ENCODE results near the gene CORO2A.

CORO2A gene

DNA sequence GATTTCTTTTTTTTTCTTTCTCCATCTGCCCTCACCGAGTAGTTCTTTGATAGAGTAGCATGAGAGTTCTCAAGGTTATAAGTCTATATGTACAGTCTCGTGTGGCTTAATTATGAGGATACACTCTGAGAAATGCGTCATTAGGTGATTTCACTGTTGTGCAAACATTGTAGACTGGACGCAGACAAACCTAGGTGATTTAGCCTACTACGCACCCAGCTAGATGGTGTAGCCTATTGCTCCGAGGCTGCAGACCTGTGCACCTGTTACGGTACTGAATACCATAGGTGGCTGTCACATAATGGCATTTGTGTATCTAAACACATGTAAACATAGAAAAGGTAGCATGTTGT, 26.9 kb upstream of the CORO2A start:
- no peak for DNase-seq (ENCODE audit: low spot score)

GRCh38 chr9:98218562-98219363, 26.3 kb upstream of the CORO2A start:
- DNase-seq (ENCODE audit: low spot score), result no peak

- DNase-seq (ENCODE audit: low spot score), result no peak
These were observed 24.8 kb upstream of the CORO2A start for GRCh38 chr9:98217255-98217654.

DNA sequence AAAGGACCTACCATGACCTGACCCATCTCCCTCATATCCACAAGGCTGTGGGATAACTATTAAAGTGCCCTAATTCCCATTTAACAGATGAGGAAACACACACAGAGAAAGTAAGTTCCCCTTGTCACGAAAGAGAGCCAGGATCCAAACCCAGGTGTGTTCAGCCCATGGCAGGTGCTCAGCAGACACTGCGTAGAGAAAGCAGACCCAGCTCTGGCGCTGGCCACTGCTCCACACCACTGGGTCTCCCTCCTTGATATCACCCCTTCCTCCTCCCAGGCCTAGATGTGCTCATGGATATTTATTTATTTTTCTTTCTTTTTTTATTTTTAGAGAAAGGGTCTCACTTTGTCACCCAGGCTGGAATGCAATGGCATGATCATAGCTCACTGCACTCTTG, 24.0 kb upstream of the CORO2A start:
- DNase-seq (ENCODE audit: low spot score), result no peak

- no peak for DNase-seq (ENCODE audit: low spot score)
These were observed 23.4 kb upstream of the CORO2A start for GRCh38 chr9:98215821-98216220.

- no peak for DNase-seq (ENCODE audit: low spot score)
These were observed 22.8 kb upstream of the CORO2A start for GRCh38 chr9:98215271-98215670.

DNA sequence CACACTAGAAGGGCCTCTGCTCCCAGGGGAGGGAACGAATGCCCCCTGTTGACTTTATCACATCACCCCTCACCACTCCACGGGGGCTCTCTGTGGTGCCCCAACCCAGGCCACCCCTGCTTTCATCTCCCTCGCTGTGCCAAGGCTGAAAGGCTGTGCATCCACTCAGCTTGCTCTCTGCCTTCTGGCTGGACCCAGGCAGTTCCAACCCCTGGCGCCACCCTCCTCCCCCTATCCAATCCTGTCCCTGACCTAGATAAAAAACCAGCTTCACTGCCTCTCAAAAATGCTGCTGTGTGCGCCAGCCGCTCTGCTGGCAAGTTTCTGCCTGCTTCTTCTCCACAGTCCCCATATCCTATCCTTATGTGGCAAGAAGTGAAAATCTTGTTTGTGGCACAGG, 22.4 kb upstream of the CORO2A start:
- DNase-seq (ENCODE audit: low spot score), result no peak

DNA sequence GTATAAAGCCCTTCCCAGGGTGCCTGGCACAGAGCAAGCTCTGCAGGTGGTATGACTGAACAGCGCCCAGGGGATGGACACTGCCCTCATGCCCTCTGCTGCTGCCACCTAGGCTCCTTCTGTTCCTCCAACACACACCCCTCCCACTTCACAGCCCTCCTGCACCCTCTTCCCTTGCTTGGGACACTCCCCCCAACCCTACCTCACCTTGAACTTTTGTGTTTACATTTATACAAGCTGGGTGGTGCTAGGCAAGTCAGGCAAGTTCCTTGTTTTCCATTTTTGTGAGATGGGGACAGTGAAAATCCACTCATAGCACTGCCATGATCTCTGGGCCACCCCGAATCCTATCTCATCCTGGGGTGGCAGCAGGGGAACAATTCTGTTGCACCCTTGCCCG, 18.8 kb upstream of the CORO2A start:
- DNase-seq (ENCODE audit: low spot score), result no peak

- no peak for DNase-seq (ENCODE audit: low spot score)
These were observed 18.0 kb upstream of the CORO2A start for GRCh38 chr9:98210435-98210834.

- DNase-seq (ENCODE audit: low spot score), result no peak
These were observed 17.1 kb upstream of the CORO2A start for GRCh38 chr9:98209530-98209929.

DNA sequence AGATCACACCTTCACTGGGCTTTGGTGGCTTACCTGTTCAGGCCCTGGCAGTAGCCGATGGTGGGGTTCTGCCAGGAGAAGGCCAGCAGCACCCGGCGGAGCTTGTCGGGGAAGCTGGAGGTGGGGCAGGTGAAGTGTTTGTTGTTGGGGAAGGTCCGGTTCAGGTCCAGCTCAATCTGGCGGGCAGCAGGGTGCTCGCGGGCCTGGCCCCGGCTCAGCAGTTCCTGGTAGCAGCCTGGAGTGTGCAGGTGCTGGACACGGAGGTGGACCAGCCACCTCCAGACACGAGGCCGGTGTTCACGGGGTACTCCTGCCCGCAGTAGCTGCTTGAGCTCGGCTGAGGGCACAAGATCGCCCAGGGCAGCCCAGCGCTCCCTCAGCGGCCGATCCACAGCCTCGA, 16.2 kb upstream of the CORO2A start:
- no peak for DNase-seq (ENCODE audit: low spot score)

DNA sequence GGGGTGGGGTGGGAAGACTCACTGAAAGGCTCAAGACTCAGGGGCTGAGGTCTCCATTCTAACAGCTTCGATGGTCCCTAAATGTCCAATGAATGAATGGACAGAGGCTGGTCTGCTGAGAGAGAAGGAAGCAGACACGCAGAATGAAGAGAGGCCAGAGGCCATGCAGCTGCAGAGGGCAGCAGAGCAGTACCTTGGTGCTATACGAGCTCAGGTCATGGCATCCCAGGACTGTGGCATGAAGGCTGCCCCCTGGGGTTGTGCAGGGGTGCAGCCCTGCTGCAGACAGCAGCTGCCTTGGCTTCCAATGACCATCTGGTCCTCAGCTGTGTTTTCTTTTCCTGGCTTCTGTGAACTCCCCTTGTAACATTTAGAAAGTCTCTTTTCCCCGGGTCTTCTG, 15.2 kb upstream of the CORO2A start:
- DNase-seq (ENCODE audit: low spot score), result no peak

DNA sequence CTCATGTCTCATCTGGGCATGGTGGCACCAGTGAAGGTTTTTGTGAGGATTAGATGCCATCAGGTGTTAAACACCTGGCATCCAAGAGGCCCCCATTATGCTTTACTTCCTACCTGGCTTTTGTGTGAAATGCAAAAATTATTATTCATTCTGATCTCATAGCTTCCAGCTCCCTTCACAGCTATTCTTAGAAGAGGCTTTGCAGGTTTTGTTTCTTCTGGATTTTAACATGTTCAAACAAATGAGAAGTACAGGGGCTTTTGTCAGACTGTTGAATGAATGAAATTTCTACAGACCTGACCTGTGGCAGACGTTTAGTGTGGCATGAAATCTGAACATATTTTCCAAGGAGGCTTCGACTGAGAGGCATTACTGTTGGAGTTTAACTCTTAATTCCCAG, 14.3 kb upstream of the CORO2A start:
- DNase-seq (ENCODE audit: low spot score), result no peak

DNA sequence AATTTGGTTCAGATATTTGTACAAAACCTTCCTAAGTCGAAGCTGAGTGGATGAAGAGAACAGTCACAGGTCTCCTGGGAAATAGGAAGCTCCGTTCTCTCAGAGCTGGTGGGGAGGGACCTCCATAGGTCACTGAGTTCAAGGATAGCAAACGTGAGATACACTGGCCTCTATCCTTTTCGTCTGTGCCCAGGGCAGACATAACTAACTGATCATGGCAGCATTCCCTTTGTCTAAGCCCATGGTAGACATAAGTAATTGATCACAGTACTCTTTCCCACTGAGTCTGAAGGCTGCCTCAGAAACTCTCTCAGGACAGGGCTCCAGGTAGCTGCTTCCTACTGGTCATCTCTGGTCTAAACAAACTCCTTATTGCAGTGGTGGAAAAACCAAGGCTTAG, 12.3 kb upstream of the CORO2A start:
- no peak for DNase-seq (ENCODE audit: low spot score)

DNA sequence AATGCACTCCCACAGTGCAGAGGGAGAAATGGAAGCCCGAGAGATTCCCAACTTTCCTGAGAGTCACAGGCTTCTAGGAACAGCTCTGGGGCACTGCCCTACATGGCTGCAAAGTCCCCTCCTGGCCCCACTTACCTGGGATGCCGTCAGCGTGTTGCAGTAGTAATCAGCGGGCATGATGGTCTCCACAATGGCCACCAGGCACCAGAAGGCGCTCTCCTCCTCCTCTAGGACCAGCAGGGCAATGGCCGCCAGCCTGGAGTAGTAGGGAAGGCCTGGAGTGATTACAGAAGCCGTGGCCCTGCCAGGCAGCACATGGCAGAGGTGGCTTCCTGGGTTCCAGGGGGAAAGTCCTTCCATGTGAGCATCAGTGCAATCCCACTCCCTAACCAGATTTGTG, 10.7 kb upstream of the CORO2A start:
- DNase-seq (ENCODE audit: low spot score), result no peak

DNA sequence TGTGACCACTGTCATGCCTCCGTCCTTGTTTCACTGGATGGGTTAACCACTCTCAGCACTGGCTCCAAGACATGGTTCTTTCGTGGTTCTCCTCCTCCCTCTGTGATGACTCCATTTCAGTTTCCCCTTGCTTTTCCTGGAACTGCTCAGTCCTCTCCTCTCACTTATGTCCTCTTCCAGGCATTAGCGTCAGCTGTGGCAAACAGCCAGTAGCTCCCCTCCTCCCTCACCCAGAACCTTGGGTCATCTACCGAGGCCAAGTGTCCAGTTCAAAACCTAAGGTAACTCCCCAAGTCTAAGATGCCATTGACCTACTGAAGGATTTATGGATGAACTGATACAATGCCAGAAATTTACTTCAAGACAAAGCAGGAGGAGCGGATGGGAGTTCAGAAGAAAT, 9.8 kb upstream of the CORO2A start:
- DNase-seq (ENCODE audit: low spot score), result no peak

DNA sequence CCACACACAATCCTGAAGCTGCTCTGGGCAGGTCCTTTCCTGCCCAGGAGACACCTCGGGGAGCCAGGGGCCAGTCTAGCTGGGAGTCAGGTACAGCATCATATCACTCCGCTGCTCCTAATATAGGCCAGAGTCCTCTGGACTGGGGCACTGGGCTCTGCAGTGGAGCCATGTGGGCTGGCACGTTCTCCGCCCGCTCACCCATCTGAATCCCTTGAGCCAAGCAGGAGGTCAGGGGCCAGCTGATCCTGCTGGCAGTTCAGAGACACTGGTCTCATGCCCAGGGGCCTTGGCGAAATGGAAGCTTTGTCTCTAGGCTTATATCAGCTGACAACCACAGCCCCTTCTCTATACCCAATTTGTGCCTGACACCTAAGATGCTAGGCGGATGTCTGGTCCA, 9.3 kb upstream of the CORO2A start:
- no peak for DNase-seq (ENCODE audit: low spot score)

GRCh38 chr9:98201102-98201501, 8.7 kb upstream of the CORO2A start:
- no peak for DNase-seq (ENCODE audit: low spot score)

- DNase-seq (ENCODE audit: low spot score), result no peak
These were observed 7.1 kb upstream of the CORO2A start for GRCh38 chr9:98199388-98200033.

DNA sequence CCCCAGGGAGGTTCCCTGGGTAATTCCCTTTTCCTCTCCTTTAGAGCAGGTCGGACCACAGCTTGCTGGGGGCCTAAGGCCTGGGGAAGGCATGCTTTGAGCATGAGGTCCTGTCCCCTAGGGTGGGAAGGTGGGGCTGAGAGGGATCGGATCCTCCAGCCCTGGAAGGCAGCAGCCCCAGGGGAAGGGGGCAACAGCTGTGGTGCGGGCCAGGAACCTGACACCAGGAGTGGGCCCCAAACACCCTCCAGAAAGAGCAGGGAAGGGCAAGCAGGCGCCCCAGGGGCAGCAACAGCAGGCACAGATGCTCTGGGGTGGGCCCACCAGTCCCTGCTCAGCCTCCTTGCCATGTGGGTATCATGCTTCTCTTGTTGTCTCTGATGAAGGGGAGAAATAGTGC, 3.2 kb upstream of the CORO2A start:
- no peak for DNase-seq (ENCODE audit: low spot score)

DNA sequence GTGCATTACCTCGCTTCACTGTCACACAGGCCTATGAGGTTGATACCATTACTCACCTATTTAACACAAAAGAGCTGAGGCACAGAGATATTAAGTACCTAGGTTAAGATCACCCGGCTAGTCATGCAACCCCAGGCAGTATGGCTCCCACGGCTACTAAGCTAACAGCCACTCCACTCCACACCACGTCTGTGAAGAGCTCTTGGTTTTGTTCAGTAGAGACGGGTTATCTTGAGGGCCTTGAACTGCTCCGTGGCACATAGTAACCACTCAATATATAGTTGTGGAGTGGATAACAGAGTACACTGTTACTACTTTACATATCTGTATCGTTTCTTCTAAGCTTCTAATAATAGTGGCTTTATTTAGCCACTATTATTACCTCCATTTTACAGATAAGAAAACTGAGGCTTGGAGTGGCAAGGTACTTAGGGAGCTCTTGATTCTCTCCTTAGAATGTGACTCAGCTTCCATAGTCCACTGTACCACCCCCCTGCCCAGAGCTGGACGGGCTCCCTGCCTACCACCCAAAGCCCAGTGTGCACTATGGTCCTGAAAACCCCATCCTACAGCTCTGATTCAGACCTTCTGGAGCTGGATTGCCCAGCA, 1.0 kb upstream of the CORO2A start:
- no peak for DNase-seq (ENCODE audit: low spot score)

DNA sequence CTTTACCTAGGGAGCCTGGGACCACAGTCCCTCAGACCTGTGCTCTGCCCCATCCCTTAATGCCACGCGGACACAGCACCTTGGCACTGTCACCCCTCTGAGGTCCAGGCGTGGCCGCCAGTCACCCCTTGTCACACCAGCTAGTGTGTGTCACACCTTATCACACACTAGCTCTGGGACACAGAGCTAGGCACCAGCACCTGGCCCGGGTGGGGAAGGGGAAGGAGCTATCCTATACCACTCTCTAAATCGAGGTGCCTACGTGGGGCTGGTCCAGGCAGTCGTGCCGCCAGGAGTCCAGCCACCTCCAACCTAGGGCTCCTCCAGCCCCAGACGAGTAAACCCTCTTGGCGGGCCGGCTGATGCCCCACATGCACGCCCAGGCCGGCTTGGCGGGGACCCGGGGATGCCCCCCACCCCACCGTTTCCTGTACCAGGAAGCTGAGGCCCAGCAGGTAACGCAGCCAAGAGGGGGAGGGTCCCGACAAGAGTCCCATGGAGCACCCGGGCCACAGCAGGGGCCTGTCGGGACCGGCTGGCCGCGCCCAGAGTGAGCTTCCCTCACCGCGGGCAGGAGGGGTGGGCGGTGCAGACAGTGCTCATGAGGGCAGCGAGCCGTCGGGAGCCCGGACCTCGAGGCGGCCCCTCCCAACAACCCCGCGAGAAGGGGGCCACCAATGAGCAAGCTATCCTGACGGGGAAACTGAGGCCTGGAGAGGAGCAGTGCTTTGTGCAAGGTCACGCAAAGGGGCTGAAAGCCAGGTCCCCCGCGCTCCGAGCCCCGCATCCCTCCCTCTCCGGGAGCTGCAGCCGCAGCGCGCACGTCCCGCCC, 550 bp downstream of the CORO2A start:
- no peak for DNase-seq (ENCODE audit: low spot score)

DNA sequence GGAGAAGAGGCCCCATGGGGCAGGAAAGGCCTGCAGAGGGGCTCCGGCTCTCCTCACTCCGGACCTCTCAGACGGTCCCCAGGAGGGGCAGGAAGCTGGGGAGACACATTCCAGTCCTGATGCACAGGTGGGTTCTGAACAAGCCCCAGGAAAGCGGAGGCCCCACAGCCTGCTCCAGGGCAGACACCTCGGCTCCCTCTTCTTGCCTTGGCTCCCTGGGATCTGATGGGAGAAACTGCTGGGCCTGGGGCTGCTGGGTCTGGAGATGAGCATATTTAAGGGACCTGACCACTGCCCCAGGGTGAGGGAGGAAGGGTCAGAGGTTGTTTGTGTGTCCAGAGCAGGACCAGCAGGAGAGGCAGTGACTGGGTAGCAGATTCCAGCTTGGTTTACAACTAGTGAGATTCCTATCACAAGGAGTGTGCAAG, 1.2 kb downstream of the CORO2A start:
- no peak for DNase-seq (ENCODE audit: low spot score)

All from hematopoietic multipotent progenitor cell treated with erythropoietin and hydrocortisone succinate and interleukin-3 and kit ligand, for 15 days (in vitro differentiated cells).